Adrenal gland (tissue), 5 donors: Measurements from ENCODE around the gene PBX3.

ENCODE experiments used
- POLR2A ChIP-seq, 2 donors: fragments of 450-650 bp; IDR thresholded peaks; one replicate each; pipeline ENCODE4 v1.6.1; 2017; ENCODE audit warnings: antibody characterized with exemption in 2 of 2, mild to moderate bottlenecking in 2 of 2, moderate library complexity in 1 of 2
- TF ChIP-seq, protein P1 (sequence below), 6 experiments: fragments of 450-650 bp in 4 of 6; fragments of 200-600 bp in 2 of 6; sonication (generic) in 1 of 6; IDR thresholded peaks; 1 replicate in 5 of 6; 2 replicates in 1 of 6; pipeline versions ENCODE4 v1.5.1 to v1.8.0; 2016 to 2021; ENCODE audit warnings: antibody characterized with exemption in 6 of 6, mild to moderate bottlenecking in 2 of 6, moderate library complexity in 1 of 6
- donor health status: DM: no; HTN: no; CAD: no.

GRCh38 chr9:125816321-125816720, 69.1 kb downstream of the PBX3 start:
- TF ChIP-seq, protein P1, sequence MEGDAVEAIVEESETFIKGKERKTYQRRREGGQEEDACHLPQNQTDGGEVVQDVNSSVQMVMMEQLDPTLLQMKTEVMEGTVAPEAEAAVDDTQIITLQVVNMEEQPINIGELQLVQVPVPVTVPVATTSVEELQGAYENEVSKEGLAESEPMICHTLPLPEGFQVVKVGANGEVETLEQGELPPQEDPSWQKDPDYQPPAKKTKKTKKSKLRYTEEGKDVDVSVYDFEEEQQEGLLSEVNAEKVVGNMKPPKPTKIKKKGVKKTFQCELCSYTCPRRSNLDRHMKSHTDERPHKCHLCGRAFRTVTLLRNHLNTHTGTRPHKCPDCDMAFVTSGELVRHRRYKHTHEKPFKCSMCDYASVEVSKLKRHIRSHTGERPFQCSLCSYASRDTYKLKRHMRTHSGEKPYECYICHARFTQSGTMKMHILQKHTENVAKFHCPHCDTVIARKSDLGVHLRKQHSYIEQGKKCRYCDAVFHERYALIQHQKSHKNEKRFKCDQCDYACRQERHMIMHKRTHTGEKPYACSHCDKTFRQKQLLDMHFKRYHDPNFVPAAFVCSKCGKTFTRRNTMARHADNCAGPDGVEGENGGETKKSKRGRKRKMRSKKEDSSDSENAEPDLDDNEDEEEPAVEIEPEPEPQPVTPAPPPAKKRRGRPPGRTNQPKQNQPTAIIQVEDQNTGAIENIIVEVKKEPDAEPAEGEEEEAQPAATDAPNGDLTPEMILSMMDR (IDR thresholded peaks at IDR 0.05), result no peak
- no peak for TF ChIP-seq POLR2A (IDR thresholded peaks at IDR 0.05)
